Measurements from ENCODE around the gene PLAU. TPM values are rescaled to one million over a fixed set of nuclear protein-coding genes. Genes with fewer than 3 reads are reported as not detected.

PLAU gene
- total and polyA plus RNA-seq, 3 donors from 2014 or later: 0.87 to 13.6 (median 1.7) TPM

GRCh38 chr10:73908853-73909539 is 1.9 kb upstream of the PLAU start:
- H3K27ac ChIP-seq: no peak overlapping the region
- no peaks in the 10 kb centered on the region for H3K27me3 ChIP-seq
- peaks cover 16% of the 10 kb centered on the region for H3K4me1 ChIP-seq
- DNase-seq: no peak
- no peaks in the 10 kb centered on the region for H3K36me3 ChIP-seq (ENCODE audit: low read depth, missing control alignments)
- no peaks in the 10 kb centered on the region for H3K9me3 ChIP-seq
- TF ChIP-seq POLR2A (IDR thresholded peaks at IDR 0.05) (no peak), CTCF (IDR thresholded peaks at IDR 0.05) (no peak)
- H3K4me3 ChIP-seq: no peak overlapping the region
- WGBS, 2 donors: 70 to 73% methylated on average over 9 to 10 of the region's 10 CpGs
- intact Hi-C loops (cut with DNase I; ENCODE audit: low total_unique reads): no loop called here

GRCh38 chr10:73909540-73910115 is 1.3 kb upstream of the PLAU start:
- intact Hi-C loops (cut with DNase I; ENCODE audit: low total_unique reads): no loop called here
- H3K4me3 ChIP-seq: no peak overlapping the region
- peaks cover 16% of the 10 kb centered on the region for H3K4me1 ChIP-seq
- TF ChIP-seq POLR2A (IDR thresholded peaks at IDR 0.05) (no peak), CTCF (IDR thresholded peaks at IDR 0.05) (no peak)
- no peaks in the 10 kb centered on the region for H3K9me3 ChIP-seq
- no peak for DNase-seq
- no peaks in the 10 kb centered on the region for H3K36me3 ChIP-seq (ENCODE audit: low read depth, missing control alignments)
- no peak overlapping the region for H3K27ac ChIP-seq
- no peaks in the 10 kb centered on the region for H3K27me3 ChIP-seq
- 83 to 86% methylated on average over 4 of the region's 4 CpGs for WGBS, 2 donors

- Histone ChIP-seq H3K9me3 (no peaks in the 10 kb centered on the region), H3K36me3 (ENCODE audit: low read depth, missing control alignments) (no peaks in the 10 kb centered on the region), H3K27ac (no peak overlapping the region), H3K4me1 (peaks cover 16% of the 10 kb centered on the region), H3K27me3 (no peaks in the 10 kb centered on the region), H3K4me3 (peak overlapping the region in 1 of 2 donors; percentile 50)
- DNase-seq: no peak
- intact Hi-C loops (cut with DNase I; ENCODE audit: low total_unique reads): no loop called here
- 34 to 46% methylated on average over 9 of the region's 9 CpGs for WGBS, 2 donors
- TF ChIP-seq POLR2A (IDR thresholded peaks at IDR 0.05): no peak
- TF ChIP-seq CTCF (IDR thresholded peaks at IDR 0.05): no peak
Observed at GRCh38 chr10:73910401-73910763, 550 bp upstream of the PLAU start.

GRCh38 chr10:73911553-73912004 is 647 bp downstream of the PLAU start:
- Histone ChIP-seq H3K27me3 (no peaks in the 10 kb centered on the region), H3K9me3 (no peaks in the 10 kb centered on the region), H3K4me1 (peaks cover 12% of the 10 kb centered on the region), H3K4me3 (peak overlapping the region; percentile 44 to 50), H3K27ac (no peak overlapping the region), H3K36me3 (ENCODE audit: low read depth, missing control alignments) (no peaks in the 10 kb centered on the region)
- TF ChIP-seq POLR2A (IDR thresholded peaks at IDR 0.05): no peak
- no peak for TF ChIP-seq CTCF (IDR thresholded peaks at IDR 0.05)
- intact Hi-C loops (cut with DNase I; ENCODE audit: low total_unique reads): no loop called here
- 21 to 23% methylated on average over 7 to 14 of the region's 14 CpGs for WGBS, 2 donors
- peak; percentile 28 for DNase-seq

- H3K27ac ChIP-seq: no peak overlapping the region
- 88 to 90% methylated on average over 10 of the region's 10 CpGs for WGBS, 2 donors
Observed at GRCh38 chr10:73914036-73914435, 3.1 kb downstream of the PLAU start.

More at GRCh38 chr10:73914036-73914435, 3.1 kb downstream of the PLAU start:
- DNase-seq: no peak
- no peaks in the 10 kb centered on the region for H3K9me3 ChIP-seq
- intact Hi-C loops (cut with DNase I; ENCODE audit: low total_unique reads): no loop called here
- H3K4me3 ChIP-seq: no peak overlapping the region
- no peaks in the 10 kb centered on the region for H3K27me3 ChIP-seq
- peaks cover 3% of the 10 kb centered on the region for H3K4me1 ChIP-seq
- H3K36me3 ChIP-seq (ENCODE audit: low read depth, missing control alignments): no peaks in the 10 kb centered on the region
- TF ChIP-seq POLR2A (IDR thresholded peaks at IDR 0.05): no peak
- no peak for TF ChIP-seq CTCF (IDR thresholded peaks at IDR 0.05)

All from testis (tissue), 3 donors.